ENCODE measurements around the gene DECR2. TPM values are rescaled to one million over a fixed set of nuclear protein-coding genes. Genes with fewer than 3 reads are reported as not detected.

DECR2 gene
- total RNA-seq, 1 experiment from 2014 or later: 17.1 TPM

DNA sequence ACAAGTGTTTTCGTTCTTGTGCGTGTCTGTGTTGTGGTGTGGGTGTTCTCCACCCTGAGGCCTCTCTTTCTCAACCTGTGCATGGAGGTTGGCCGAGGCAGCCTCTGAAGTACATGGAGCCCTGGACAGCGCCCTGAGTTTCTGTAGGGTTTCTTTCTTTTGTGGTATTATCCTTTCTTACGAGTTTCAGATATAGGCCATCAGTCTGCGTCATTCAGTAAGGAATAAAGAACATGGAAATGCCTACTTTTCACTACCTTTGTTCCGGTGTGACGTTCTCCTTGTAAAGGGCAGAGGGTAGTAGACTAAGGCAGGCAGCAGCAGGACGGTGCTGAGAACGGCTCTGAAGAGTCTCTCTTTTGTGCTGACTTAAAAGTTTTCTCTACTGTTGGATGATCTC lies 42.3 kb downstream of the DECR2 start:
- intact Hi-C loops (cut with micrococcal nuclease): no loop called here
- Histone ChIP-seq H3K27ac (ENCODE audit: low read depth, low read length) (no peak overlapping the region), H3K9me2 (ENCODE audit: insufficient read depth) (no peaks in the 10 kb centered on the region), H3K4me2 (ENCODE audit: low read length) (no peak overlapping the region), H3K36me3 (ENCODE audit: control insufficient read depth in 1 of 2, insufficient read depth in 2 of 2, low read length in 2 of 2) (no peaks in the 10 kb centered on the region), H3K9ac (ENCODE audit: low read length) (no peak overlapping the region), H2AFZ (ENCODE audit: low read depth, low read length, poor library complexity, severe bottlenecking) (no peak overlapping the region), H3K4me1 (ENCODE audit: control insufficient read depth in 1 of 2, insufficient read depth in 2 of 2, low read length in 2 of 2) (no peaks in the 10 kb centered on the region), H3K79me2 (ENCODE audit: insufficient read depth, low read length) (no peaks in the 10 kb centered on the region; the same call in 1 of the 2 replicates), H3K9me3 (ENCODE audit: control insufficient read depth in 1 of 2, insufficient read depth in 1 of 2, low read depth in 1 of 2, low read length in 2 of 2) (no peaks in the 10 kb centered on the region), H3K4me3 (replicated peaks in 1 of 2; ENCODE audit: low read depth in 1 of 2, low read length in 2 of 2) (no peak overlapping the region), H4K20me1 (ENCODE audit: insufficient read depth) (no peaks in the 10 kb centered on the region), H3K27me3 (ENCODE audit: insufficient read depth, low read length) (no peaks in the 10 kb centered on the region)
- DNase-seq (ENCODE audit: low read depth, low spot score) (no peak), ATAC-seq (no peak)
- POLR2A ChIA-PET: no interaction called here
- TF ChIP-seq RAD21 (IDR thresholded peaks at IDR 0.05; ENCODE audit: low read depth) (no peak), EZH2 (IDR thresholded peaks at IDR 0.05) (no peak), SIN3A (IDR thresholded peaks at IDR 0.05; ENCODE audit: low read depth) (no peak), POLR2AphosphoS5 (IDR thresholded peaks at IDR 0.05; ENCODE audit: low read depth, low read length) (no peak), MAX (IDR thresholded peaks at IDR 0.05) (no peak), SRF (IDR thresholded peaks at IDR 0.05; ENCODE audit: low read depth) (no peak), REST (IDR thresholded peaks at IDR 0.05; ENCODE audit: low read depth) (no peak), CBX3 (IDR thresholded peaks at IDR 0.05; ENCODE audit: low read depth) (no peak), SP1 (IDR thresholded peaks at IDR 0.05; ENCODE audit: low read depth) (no peak), ZBTB33 (IDR thresholded peaks at IDR 0.05; ENCODE audit: extremely low read depth, insufficient replicate concordance, low read length) (no peak)
- TF ChIP-seq, protein P1, sequence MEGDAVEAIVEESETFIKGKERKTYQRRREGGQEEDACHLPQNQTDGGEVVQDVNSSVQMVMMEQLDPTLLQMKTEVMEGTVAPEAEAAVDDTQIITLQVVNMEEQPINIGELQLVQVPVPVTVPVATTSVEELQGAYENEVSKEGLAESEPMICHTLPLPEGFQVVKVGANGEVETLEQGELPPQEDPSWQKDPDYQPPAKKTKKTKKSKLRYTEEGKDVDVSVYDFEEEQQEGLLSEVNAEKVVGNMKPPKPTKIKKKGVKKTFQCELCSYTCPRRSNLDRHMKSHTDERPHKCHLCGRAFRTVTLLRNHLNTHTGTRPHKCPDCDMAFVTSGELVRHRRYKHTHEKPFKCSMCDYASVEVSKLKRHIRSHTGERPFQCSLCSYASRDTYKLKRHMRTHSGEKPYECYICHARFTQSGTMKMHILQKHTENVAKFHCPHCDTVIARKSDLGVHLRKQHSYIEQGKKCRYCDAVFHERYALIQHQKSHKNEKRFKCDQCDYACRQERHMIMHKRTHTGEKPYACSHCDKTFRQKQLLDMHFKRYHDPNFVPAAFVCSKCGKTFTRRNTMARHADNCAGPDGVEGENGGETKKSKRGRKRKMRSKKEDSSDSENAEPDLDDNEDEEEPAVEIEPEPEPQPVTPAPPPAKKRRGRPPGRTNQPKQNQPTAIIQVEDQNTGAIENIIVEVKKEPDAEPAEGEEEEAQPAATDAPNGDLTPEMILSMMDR (IDR thresholded peaks at IDR 0.05 in 2 of 3, conservative IDR thresholded peaks at IDR 0.05 in 1 of 3; ENCODE audit: borderline replicate concordance in 1 of 3, insufficient read depth in 1 of 3, low read depth in 2 of 3, low read length in 2 of 3): no peak
- CTCF ChIA-PET: no interaction called here
- RAD21 ChIA-PET (ENCODE audit: low non-redundant PET in 1 of 2, low total read pairs in 2 of 2, uncharacterized antibody in 2 of 2, unreplicated experiment in 2 of 2): no interaction called here
- BruUV-seq (replicated peaks): no TSS peak
